Measurements from ENCODE around the gene HSD3B7.
"Not testable (repeated sequence)": the region's sequence is repeated elsewhere in the genome, so short reads cannot be mapped to it uniquely, and the experiment has no call there.

Gene HSD3B7

DNA sequence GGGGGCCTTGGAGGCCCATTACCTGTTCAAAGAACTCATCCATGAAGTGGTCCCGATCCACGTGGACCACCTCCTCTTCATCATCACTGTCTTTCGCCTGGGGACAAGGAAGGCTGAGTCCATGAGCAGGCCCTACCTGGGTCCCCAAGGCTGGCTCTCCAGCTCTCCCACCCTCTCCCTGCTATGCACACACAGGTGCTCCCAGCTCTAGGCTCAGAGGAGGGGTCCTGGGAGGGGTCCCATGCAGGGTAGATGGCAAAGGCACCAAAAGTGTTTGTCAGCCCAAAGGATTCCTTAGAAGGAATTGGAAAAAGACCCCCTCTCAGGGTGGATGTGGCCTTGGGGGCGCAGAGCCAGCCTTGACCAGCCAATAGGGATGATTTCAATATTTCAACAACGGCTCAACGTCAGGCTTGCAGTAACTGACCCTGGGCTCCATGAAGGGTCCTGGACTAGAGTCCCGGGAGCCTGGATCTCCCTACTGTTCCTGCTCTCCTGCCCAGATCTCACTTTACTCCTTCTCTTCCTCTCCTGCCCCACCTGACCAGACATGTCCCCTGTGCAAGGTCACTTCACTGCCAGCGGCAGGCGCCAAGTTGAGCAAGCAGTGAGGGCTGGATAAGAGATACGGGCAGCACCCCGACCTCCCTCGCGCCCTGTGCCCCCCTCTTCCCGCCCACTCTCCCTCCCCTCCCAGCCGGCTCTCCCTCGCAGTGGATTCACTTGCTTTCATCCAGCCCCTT, 16.7 kb downstream of the HSD3B7 start:
- DNase-seq (ENCODE audit: low read depth), result no peak

DNA sequence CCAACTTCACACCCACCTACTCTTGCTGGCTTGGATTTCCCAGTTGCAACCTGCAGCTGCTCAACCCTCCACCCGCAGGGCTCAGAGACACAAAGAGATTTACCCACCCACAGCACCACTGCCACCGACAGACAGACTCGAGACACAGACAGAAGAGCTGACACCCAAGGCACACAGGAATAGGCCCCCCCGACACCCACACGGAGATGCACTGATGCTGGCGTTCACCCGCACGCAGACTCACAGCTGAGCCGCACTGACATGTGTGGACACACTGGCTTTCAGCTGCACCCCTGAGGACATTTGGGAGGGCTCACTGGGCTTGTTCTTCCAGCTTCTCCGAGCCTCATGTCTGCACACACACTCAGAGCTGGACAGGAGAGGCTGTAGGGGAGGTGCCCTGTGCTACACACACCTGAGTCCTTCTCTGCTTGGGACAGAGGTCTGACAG, 17.3 kb downstream of the HSD3B7 start:
- DNase-seq (ENCODE audit: low read depth), result no peak

DNA sequence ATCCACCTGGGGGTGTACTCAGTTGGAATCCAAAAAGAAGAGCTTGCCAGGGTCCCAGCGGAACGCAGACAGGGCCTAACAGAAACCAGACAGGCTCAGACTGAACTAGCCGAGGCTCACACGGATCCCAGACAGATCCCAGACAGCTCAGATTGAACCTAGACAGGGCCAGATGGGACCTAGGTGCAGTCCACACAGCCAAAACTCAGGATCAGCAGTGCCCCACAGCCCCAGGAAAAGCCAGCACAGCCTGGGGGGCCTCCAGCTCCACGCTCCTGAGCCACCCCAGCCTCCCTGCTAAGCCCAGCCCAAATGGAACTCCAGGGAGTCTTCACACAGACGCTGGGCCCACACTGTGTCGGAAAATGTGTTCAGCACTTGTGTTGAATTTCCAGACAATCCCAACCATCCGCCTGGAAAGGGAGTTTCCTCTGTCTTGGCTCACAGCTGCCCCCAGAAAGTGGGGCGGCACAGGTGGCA, 17.9 kb downstream of the HSD3B7 start:
- DNase-seq (ENCODE audit: low read depth), result no peak

DNA sequence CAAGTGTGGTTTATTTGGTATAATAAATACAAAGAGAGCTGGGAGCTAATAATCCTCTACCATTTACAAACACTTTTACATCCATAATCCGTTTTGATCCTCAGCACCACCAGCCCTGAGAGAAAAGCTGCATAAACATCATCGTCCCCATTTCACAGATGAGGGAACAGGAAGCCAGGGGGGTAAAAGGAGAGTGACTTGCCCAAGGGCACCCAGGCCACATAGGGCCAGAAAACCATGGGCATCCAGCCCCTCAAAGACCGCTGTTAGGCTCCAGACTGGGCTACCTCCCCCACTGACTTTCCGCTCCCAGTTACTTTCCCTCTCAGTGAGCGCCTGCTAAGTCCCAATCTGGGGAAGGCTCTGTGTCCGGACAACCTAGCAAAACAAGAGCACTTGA, 18.7 kb downstream of the HSD3B7 start:
- DNase-seq (ENCODE audit: low read depth), result no peak

DNA sequence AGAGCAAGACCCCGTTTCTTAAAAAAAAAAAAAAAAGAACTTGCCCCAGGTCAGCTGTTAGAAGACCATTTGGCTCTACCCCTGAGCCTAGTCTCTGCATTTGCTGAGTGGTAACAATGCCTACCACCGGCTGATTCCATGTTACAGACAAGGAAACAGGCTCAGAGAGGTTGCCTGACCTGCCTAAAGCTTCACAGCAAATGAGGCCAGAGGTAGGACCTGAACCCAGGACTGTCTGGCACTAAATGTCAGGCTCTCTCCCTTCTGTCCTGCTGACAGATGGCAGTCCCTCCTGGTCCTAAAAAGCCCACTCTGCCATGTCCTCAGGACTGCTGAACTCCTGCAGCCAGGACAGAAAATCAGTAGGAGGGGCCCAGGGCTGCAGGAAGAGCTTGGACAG, 19.7 kb downstream of the HSD3B7 start:
- DNase-seq (ENCODE audit: low read depth), result no peak

DNA sequence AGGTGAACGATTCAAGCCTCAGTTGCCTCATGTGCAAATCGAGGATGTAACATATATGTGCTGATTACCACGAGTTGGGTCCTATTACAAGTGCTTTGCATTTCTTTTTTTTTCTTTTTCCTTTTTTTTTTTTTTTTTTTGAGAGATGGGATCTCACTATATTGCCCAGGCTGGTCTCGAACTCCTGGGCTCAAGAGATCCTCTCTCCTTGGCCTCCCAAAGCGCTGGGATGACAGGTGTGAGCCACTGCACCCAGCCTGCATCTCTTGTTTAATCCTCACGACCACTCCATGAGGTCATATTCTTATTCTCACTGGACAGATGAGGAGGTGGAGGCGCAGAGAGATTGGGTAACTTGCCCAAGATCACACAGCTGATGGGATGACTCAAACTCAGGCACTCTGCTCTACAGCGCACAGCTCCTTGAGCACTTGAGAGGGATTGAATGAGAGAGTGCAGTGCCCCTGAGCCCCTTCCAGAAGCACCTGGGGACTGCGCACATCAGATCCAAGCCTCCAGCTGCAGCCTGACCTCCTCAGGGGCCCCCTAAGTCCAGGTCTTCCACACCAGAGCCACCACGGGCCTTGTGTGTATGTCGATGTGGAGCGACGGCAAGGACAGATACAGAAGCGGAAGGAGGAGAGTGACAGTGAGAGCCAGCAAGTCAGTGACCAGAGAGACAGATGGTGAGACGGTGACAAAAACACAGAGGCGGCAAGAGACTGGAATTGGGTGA, 20.5 kb downstream of the HSD3B7 start:
- DNase-seq (ENCODE audit: low read depth), result no peak

DNA sequence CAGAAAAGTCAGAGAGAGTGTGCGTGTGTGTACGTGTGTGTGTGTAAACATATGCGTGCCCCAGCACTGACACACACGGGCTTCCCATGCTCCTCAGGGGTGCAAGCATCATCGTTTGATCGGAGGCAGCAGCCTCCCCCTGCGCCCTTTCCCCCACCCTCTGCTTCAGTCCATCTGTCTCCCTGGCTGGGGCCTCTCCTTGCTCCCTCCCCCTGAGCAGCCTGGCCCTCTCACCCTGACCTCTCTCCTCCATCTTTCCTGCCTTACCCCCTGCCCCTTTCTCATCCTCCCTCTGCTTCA, 21.0 kb downstream of the HSD3B7 start:
- DNase-seq (ENCODE audit: low read depth), result no peak

DNA sequence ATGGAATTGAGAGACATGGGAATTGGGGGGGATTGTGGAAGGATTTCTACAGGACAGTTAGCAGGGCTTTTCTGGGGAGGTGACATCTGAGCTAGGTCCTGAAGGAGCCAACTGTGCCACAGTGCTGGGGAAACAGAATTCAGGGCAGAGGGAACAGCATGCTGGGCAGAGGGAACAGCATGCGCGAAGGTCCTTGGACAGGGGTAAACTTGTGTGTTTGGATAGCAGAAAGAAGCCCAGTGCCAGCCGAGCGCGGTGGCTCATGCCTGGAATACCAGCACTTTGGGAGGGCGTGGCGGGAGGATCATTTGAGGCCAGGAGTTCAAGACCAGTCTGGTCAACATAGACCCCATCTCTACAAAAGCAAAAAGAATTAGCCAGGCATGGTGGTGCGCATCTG, 21.6 kb downstream of the HSD3B7 start:
- DNase-seq (ENCODE audit: low read depth), result no peak

DNA sequence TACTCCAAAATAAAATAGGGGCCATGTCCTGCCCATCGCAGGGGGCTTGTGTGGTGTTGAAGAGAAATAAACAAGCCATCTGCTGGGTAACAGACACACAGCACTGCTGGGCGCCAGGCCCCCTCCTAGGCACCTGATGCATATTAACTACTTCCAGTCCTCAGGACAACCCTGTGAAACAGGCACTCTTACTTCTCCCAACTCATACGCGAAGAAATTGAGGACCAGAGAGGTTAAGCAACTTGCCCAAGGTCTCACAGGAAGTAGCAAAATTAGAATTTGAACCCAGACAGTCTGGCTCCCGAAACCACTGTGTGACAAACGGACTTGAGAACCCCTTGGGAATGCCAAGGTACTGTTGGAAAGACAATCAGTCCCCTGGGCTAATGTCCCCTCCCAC, 22.7 kb downstream of the HSD3B7 start:
- no peak for DNase-seq (ENCODE audit: low read depth)

DNA sequence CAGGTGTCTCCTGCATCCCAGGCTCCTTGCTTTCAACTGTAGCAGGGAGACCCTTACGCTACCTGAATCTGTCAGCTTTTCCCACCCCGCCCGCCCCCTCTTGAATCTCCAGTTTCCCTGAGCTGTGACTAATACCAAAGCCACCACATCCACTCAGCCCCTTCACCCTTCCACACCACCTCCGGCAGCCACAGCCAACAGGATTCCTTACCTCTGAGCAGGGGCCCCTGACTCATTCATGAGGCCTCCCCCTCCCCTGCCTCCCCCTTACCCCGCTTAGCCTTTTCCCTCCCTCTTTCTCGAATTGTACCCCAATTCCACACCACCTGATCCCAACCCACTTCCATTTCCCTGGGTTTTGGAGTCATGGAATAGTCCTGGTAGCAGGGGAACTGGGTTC, 23.1 kb downstream of the HSD3B7 start:
- no peak for DNase-seq (ENCODE audit: low read depth)

DNA sequence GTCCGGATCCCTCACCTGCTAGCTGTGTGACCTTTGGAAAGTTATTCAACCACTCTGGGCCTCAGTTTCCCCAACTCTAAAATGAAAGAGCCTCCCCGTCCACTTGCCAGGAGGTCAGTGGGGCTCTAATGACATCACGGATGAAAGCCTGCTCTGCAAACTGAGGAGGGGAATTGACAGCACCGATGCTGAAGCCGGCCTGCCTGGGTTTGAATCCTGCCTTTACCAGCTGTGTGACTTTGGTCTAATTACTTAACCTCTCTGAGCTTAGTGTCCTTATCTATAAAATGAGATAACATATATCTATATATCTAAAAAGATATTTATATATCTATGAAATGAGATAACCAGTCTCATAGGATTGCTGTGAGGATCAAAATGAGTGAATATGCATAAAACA, 23.5 kb downstream of the HSD3B7 start:
- no peak for DNase-seq (ENCODE audit: low read depth)

DNA sequence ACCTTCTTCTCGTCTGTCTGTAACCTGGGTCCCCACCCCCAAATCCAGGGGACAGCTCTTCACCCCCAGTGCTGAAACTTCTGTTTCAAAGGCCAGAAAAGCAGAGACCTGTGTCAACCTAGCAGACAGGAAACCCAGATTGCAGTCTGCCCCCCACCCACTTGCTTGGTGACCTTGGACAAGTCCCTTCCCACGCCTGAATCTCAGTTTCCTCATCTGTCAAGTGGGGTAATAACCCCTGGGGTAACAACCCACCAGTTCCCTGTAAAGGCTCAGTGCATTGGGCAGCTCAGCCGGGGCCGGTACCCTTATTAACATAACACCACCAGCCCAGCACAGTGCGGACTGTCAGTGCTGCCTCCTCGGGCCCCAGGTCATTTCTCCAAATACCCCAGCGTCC, 24.1 kb downstream of the HSD3B7 start:
- DNase-seq (ENCODE audit: low read depth), result no peak

DNA sequence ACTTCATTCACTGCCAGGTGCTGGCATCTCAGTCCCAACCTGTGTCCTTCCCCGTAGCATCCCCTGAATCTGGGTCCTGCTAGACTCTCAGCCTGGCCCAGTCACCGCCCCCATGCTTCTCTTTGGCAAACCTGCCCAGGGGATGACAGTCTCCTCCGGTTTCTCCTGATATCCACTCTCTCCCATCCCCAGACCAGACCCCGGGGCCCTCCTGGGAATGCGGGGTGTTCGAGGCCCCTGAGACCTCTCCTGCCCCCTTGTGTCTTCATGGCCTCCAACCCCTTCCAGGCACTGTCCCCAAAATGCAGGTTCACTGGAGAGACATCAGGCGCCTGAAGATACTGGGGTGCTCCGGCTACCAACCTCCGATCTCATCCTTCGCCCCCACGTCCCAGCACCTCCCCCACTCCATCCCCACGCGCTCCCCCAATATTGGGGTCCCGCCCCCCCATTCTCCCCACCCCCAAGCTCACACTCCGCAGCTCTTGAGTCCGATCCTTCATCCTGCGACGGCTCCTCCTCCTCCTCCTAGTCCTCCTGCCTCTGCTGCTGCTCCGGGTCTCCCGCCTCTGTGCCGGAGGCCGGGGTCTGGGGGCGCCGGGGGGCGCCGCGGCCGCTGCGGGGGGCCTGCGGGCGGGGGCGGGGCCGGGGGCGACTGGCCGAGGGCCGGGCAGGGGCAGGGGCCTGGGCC, 25.0 kb downstream of the HSD3B7 start:
- DNase-seq (ENCODE audit: low read depth), result no peak

DNA sequence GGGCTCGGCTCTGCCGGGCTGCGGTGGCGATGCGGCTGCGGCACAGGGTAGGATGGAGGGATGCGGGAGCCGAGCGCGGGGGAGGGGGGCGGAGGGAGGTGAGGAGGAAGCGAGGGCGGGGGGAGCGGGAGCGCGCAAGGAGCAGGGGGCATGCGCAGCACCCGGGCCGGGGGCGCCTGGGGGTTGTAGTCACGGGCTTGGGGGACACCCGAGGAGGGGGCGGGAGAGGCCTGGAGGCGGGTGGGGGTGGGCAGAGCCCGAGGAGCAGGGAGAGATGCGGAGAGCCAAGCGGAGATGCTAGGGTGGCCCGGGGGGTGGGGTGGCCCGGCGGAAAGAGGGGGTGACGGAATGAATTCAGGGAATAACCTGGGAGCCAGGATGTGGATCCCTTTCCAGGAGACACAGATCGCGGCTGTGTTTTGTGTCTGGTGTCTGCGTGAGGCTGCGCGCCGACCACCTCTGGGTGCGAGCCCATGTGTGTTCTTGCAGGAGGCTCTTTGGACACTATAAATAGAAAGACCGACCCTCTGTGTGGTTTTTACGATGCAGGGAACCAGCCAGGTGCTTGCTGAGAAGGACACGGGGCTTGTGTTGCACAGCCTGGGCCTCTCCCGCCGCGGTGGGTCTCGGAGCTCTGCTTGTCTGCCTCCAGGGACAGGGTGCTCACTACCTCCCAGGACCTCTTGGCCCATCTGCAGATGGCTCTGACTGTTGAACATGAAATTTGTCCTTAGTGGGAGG, 25.7 kb downstream of the HSD3B7 start, which contains the start of gene STX1B:
Gene STX1B (minus strand): TSS at position 54 of the 741 bp plus-strand sequence. CDS start 242 bp downstream, outside the sequence.
- no peak for DNase-seq (ENCODE audit: low read depth)

DNA sequence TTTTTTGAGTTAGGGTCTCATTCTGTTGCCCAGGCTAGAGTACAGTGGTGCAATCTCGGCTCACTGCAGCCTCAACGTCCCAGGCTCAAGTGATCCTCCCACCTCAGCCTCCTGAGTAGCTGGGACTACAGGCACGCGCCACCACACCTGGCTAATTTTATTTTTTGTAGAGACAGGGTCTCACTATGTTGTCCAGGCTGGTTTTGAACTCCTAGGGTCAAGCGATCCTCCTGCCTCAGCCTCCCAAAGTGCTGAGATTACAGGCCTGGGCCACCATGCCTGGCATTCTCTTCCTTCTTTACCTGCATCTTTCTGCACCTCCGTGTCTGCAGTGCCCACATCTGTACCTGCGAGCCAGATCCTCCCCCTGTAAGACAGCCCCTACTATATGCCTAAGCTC, 26.8 kb downstream of the HSD3B7 start:
- not testable (repeated sequence) for DNase-seq (ENCODE audit: low read depth)

DNA sequence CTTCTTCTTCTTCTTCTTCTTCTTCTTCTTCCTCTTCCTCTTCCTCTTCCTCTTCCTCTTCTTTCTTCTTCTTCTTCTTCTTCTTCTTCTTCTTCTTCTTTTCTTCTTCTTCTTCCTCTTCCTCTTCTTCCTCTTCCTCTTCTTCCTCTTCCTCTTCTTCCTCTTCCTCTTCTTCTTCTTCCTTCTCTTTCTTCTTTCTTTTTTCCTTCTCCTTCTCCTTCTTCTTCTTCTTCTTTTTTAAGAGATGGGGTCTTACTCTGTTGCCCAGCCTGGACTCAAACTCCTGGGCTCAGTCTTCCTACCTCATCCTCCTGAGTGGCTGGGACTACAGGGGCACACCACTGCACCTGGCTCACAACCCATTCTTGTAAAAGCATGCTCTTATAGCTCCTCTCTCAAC, 28.3 kb downstream of the HSD3B7 start:
- not testable (repeated sequence) for DNase-seq (ENCODE audit: low read depth)

DNA sequence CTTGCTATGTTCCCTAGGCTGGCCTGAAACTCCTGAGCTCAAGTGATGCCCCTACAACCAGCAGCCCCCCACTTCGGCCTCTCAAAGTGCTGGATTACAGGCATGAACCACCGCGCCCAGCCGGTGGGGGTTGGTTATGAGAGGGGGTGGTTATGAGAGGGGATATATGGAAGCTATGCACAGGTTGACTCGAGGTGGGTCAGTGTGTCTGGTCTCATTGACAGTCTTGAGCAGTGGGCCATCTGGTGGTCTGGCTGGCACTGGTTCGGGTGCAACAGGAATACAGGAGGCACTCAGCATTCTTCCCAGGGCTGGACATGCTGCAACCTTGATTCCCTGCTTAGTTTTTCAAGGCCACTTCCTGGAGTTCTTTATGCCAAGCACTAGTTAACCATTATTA, 31.0 kb downstream of the HSD3B7 start:
- DNase-seq (ENCODE audit: low read depth), result no peak

DNA sequence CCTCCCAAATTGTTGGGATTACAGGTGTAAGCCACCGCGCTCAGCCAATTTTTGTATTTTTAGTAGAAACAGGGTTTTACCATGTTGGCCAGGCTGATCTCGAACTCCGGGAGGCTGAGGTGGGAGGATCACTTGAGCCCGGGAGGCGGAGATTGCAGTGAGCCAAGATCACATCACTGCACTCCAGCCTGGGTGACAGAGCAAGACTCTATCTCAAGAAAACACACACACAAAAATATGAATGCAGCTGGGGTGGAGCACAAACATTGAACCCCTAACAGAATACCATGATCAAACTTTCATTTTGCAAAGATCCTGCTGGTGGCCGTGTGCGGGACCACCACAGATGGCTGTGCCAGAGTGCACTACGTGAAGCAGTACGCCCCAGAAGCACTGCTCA, 32.7 kb downstream of the HSD3B7 start:
- DNase-seq (ENCODE audit: low read depth), result not testable (repeated sequence)

DNA sequence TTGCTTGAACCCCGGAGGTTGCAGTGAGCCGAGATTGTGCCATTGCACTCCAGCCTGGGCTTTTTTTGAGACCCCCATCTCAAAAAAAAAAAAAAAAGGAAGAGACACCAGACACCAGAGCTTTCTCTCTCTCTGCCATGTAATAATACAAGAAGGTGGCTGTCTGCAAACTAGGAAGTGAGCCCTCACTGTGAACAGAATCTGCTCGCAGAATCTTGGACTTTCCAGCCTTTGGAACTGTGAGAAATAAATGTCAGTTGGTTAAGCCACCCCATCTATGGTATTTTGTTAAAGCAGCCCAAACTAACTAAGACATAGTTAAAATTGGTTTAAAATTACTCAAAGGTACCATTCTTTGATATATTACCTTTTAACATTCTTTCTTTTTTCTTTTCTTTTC, 35.5 kb downstream of the HSD3B7 start:
- no peak for DNase-seq (ENCODE audit: low read depth)

DNA sequence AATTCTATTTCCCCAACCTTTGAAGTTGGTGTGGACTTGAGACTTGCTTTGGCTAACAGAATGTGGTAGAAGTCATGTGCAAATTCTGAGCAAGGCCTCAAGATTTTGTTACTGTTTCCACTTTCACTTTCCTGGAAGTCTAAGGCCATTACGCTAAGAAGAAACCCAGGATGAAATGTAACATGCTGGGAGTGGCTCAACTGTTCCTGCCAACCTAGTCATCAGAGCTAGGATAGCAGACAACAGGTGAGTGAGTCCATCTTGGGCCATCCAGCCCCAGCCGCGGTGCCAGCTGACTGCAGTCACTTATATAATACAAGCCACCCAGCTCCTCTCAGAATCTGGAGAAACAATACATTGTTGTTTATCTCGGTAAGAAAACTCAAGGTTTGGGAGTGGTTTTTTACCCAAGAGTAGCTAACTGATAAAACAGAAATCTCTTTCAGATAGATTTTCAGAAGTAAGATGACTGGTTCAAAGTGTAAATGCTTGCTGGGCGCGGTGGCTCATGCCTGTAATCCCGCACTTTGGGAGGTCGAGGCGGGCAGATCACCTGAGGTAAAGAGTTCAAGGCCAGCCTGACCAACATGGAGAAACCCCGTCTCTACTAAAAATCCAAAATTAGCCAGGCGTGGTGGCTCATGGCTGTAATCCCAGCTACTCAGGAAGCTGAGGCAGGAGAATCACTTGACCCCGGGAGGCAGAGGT, 37.7 kb downstream of the HSD3B7 start:
- no peak for DNase-seq (ENCODE audit: low read depth)

DNA sequence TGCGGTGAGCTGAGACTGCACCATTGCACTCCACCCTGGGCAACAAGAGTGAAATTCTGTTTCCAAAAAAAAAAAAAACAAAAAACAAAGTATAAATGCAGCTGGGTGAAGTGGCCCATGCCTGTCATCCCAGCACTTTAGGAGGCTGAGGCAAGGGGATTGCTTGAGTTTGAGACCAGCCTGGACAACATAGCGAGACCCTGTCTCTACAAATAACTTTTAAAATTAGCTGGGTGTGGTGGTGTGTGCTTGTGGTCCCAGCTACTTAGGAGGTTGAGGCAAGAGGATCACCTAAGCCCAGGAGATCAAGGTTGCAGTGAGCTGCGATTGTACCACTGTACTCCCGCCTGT, 38.2 kb downstream of the HSD3B7 start:
- no peak for DNase-seq (ENCODE audit: low read depth)
